Endothelial cell of umbilical vein (primary cell): Measurements from ENCODE around the gene GBF1.
"Not testable (repeated sequence)": the region's sequence is repeated elsewhere in the genome, so short reads cannot be mapped to it uniquely, and the experiment has no call there.

ENCODE experiments used
- EZH2 ChIP-seq: IDR thresholded peaks from 2 replicates; pipeline ENCODE4 v1.6.1; 2012; ENCODE audit warnings: borderline replicate concordance, low read depth, mild to moderate bottlenecking, moderate library complexity, low read length, inconsistent platforms; ENCODE audit not compliant: severe bottlenecking
- TF ChIP-seq, protein P1 (sequence below), 2 donors: IDR thresholded peaks; 1 replicate in 1 of 2; 2 replicates in 1 of 2; pipeline ENCODE4 v1.5.1; 2011; ENCODE audit warnings: low read length in 2 of 2, mild to moderate bottlenecking in 2 of 2, moderate library complexity in 2 of 2, control low read depth in 1 of 2, inconsistent platforms in 1 of 2, low read depth in 1 of 2; ENCODE audit not compliant: insufficient read depth in 1 of 2; ENCODE audit errors: extremely low read depth in 1 of 2

DNA sequence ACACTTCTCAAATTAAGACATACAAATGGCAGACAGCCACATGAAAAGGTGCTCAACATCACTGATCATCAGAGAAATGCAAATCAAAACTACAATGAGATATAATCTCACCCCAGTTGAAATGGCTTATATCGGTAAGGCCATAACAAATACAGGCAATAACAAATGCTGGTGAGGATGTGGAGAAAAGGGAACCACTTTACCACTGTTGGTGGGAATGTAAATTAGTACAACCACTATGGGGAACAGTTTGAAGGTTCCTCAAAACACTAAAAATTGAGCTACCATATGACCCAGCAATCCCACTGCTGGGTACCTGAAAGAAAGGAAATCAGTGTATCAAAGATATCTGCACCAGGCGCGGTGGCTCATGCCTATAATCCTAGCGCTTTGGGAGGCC is 31.7 kb upstream of the GBF1 start:
- TF ChIP-seq, protein P1, sequence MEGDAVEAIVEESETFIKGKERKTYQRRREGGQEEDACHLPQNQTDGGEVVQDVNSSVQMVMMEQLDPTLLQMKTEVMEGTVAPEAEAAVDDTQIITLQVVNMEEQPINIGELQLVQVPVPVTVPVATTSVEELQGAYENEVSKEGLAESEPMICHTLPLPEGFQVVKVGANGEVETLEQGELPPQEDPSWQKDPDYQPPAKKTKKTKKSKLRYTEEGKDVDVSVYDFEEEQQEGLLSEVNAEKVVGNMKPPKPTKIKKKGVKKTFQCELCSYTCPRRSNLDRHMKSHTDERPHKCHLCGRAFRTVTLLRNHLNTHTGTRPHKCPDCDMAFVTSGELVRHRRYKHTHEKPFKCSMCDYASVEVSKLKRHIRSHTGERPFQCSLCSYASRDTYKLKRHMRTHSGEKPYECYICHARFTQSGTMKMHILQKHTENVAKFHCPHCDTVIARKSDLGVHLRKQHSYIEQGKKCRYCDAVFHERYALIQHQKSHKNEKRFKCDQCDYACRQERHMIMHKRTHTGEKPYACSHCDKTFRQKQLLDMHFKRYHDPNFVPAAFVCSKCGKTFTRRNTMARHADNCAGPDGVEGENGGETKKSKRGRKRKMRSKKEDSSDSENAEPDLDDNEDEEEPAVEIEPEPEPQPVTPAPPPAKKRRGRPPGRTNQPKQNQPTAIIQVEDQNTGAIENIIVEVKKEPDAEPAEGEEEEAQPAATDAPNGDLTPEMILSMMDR (IDR thresholded peaks at IDR 0.05; ENCODE audit: extremely low read depth in 1 of 2, insufficient read depth in 1 of 2, low read depth in 1 of 2, low read length in 2 of 2) = not testable (repeated sequence)
- not testable (repeated sequence) for TF ChIP-seq EZH2
